Activated naive CD4-positive, alpha-beta T cell treated with anti-CD3 and anti-CD28 coated beads, Interleukin-2, amount 50 U/mL, for 16 hours (primary cell): ENCODE data around the gene ARMC2.
"Not testable (repeated sequence)": the region's sequence is repeated elsewhere in the genome, so short reads cannot be mapped to it uniquely, and the experiment has no call there.

ENCODE experiments used
- DNase-seq: peaks from one replicate; pipeline ENCODE4 v3.0.0-alpha.2; 2020

ARMC2 gene

DNA sequence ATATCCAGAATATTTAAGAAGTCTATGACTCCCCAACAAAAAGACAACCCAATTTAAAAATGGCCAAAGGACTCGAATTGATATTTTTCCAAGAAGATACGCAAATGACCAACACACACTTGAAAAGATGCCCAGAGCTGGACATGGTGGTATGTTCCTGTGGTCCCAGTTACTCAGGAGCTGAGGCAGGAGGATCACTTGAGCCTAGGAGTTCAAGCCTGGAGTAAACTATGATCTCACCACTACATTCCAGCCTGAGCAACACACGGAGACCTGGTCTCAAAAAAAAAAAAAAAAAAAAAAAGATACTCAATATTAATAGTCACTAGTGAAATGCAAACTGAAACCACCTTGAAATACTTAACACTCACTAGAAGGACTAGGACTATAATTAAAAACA is 12.2 kb upstream of the ARMC2 start:
- no peak for DNase-seq

DNA sequence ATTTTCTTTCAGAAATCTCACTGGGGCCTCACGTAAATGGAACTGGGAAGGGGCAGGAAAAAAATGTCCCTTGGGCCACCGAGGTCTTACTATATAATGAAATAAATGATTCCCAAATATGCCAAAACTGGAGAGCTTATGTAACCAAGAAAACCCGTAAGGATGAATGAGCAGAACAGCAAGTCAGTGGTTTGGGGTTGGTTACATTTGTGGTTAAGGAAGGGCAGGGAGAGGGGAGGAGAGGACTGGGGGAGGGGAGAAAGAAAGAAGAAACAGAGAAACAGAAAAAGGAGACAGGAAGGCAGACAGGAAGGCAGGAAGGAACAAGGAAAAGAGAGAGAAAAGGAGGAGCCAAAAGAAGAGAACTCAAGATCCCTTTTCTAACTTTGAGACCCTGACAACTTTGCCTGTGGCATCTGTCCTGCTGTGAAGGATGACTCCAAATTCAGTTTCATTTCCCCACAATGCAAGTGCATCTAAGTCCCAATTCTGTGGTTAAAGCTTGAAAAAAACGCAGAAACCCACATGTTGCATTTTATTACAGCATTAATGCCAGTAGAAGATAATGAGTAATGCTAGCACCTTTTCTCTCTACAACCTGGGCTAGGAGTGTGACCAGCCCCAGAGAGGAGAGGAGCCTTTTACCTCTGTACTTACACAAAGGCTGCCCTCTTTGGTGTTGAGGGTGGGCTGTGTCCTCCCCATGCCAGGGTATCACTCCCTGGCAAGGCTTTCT is 10.8 kb upstream of the ARMC2 start:
- DNase-seq: no peak

DNA sequence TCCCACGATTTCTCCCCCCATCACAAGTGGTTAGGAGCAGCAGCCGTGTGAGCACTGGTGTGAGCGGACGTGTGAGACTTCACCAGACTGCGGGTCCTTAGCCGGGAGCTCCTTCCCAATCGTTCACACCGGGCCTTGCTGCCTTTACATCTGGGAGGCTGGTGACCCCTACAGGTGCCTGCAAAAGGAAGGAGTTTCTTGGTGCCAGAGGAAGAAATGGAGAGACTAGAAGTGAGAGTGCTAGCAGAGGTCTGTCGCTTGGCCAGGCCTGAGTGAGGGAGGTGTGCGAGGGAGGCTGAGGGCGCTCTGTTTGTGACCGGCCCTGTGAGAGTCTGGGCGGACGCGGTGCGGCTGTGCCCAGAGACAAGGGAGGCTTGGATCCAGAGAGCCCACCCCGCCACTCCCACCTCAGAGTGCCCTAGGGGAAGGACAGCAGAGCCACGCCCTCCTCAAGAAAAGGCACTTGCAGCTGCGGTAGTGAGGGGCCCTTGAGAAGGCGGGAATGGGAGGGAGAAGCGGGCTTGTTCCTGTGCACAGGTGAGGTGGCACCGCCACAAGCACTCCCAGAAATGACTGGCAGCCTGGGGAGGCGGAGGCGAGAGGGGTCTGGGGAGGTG is 10.0 kb upstream of the ARMC2 start:
- DNase-seq: no peak

DNA sequence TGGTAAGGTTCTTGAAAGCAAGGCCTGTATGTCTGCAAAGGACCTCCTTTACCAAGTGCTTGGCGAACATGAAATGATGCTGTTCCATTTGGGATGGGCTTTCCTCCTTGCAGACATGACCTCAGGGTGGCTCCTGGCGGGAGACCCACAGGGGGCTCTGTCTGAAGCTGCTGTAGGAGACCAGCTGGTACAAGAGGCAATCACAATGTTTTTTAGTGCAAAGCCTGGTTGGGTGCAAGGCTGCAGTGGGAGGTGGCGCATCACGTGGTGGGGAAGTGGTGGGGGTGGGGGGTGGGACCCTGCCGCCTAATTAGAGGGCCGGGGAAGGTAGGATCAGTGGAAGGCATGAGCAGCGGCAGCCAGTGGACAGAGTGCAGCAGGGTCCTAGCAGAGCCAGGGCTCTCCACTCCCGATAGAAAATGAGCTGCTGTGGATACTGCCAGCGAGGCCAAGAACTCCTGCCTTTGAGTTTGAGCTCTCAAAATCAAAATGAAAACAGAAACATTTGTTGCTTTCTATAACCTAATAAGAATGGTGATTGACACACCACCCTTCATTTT is 9.1 kb upstream of the ARMC2 start:
- no peak for DNase-seq

DNA sequence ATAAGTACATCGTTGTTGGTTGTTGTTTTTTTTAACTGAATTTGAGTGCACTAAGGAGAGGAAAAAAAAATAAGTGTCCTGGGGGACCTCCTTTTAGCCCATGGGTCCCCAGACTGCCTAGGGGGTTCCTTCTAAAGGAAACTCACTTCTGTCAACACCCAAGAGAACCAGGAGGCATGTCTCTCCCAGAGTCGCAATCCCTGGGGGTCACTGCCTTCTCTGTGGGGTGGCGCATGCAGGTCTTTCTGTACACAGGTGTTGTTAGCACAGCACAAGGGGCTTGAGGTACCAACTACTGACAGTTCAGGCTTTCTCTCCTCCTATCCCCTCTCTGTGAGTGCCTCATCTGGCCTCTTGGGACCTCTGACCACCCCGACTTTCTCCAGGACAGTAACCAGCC is 7.3 kb upstream of the ARMC2 start:
- DNase-seq: no peak

DNA sequence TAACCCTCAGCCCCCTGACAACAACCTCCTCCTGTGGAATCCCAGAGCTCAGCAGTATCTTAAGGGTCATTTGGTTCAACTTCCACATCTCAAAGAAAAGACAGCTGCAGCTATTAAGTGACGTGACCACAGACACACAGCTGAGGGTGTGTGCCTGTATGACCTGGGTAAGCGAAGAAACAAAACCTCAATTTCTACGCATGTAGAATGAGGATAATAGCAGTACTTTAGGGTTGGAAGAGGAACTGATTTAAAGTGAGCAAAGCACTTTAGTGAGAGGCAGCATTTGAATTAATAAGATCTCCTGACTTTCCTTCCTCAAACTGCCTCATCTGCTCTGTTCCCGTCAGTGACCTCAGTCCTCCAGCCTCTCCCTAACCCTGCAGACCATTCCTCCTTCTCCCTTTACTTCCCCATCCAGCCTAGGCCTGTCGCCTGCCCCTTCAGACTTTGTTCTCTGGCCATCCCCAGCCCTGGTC is 6.8 kb upstream of the ARMC2 start:
- no peak for DNase-seq

DNA sequence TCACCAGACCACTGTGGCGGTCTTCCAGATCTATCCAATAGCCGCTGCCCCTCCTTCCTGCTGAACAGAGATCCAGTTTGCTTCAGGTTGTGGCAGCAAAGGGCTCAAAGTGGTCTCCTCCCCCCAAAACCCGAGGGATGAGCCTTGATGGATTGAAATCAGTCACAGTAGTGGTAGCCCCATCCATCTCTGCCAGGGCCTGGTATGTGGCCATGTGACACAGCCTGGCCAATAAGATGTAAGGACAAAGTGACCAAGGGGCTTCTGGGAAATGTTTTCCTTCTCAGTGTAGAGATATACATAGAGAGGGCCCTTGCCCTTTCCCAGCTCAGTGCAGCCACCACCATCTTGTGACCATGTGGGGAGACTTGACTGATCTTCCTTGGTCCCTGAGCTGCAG is 4.1 kb upstream of the ARMC2 start:
- DNase-seq: no peak

DNA sequence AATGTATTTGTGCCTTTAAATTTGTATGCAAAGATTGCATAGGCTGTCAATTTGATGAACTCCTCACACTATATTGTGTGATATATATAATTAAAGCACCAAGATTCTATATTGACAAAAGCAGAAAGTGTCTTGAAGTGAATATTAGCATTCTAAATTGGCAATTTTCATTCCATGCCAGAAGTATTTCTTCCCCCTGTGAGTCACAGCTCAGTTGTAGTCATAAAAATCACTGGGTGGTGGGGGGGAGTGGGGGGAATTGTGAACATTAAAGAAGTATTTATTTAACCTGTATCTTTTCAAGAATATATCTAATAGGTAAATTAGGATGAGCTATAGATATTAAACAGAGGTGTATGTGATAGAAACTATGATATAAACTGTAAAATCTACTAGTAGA is 3.1 kb upstream of the ARMC2 start:
- no peak for DNase-seq

DNA sequence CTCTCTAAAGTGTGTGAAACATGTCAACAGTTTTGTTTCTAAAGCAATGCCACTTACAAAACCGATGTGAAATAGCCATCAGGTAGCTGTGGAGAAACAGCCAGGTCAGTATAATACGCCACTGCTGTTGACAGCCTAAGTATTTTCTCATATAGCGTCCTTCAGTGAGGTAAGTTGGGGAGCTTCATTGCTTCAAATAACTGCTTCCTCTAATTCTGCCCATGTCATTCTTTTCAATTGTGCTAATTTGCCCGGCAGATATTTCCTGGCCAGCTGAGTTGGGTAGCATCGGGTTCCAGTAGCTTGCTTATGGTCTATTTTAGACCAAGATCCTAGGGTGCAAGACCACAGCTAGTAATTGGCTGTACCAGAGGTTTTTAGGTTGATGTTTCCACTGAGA is 2.1 kb upstream of the ARMC2 start:
- no peak for DNase-seq

DNA sequence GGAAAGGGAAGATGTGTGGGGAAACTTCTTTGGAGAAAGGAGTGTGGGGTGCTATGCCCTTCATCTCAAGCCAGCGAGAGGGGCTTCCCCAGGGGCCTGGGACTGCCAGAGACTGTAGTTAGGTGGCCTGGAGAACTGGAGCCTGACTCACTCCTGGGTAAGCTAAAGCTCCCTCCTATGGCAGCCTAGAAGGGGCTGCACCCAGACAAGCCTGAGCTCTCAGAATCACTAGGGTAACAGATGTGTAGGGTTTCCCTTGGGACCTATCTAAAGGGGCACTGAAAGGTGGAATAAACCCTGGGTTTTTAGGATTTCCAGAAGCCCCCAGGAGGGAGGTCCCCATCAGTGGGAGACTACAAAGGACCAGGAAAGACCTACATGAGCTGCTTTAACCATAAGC is 1.6 kb upstream of the ARMC2 start:
- DNase-seq: no peak

DNA sequence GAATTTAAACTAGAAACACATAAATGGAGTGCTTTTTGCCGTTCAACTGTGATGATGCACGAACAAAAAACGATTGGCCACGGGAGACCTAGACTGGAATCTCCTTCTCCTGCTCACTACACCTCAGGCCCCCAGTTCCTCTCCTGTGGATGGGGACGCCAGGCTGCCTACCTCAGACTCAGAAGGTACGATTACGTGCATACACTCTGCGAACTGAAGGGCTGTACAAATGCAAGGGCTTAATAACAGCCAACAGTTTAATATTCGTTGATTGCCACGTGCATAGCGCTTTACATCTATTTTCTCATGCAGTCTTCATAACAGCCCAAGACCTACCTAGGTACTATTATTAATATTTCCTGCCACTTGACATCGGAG is 495 bp upstream of the ARMC2 start:
- no peak for DNase-seq

DNA sequence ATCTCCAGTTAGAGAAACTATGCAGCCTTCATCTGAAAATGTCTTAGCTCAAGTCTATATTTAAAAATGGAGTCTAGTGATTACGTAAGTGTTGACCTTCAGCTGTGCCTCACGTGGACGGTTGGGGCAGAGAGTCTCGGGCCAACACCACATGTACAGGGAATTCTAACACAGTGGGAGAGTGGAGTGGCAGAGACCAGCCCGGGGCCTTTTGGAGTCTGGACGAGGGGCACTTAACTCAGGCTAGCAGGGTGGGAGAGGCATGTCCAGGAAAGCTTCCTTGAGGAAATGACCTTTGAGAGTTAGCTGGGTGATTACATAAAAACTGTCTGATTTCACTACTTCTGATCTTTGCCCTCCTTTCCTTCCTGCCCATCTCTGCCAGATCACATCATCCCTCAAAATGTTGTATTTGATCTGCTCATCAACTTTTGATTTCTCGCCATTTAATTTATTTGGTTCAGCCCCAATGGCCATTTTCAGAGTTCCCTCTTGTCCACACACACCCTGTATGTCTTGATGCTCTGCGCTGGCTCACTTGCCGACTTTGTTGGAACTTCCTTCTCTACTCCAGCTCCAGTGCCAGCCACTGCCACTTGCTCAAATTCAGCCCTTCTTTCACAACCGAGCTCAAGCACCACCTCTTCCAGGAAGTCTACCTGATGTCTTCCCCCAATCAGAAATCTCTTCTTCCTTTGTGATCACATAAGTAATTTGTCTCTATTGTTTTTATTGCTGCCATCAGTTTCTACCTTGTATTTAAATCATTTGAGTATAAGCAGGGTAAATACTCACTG is 2.6 kb downstream of the ARMC2 start:
- no peak for DNase-seq

DNA sequence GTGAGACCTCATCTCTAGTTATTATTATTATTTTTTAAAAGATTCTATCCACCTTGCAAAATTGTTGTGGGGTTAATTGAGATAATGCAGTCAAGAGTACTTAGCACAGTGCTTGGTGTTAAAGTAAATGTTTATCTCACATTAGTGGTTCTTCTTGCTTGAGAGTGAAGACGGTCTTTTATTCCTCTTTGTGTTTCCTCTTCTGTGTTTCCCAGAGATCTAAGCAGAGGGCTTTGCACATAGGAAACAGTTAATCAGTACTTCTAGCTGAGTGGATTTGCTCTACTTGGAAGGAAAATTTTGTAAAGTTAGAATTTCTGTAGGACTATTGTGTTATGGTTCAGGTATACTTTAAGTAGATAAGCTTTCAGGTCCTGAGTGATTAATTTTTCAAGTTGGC is 3.5 kb downstream of the ARMC2 start:
- no peak for DNase-seq

DNA sequence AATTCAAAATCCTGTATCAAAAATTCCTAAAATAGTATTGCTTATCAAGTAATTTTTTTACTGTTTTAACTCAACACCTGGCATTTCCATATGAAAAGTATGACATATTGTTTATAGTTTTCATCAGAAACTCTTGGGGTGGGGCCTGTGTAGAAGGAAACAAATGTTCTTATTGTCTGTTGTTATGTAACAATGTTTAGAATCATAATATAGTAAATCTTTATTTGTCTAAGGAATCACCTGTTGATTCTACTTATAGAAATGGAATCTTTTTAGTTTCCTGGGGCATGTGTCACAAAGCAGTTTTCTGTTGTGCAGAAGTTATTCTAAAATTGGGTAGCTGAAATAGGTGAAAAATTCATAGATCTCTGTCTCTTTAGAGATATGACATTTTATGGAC is 4.9 kb downstream of the ARMC2 start:
- no peak for DNase-seq

DNA sequence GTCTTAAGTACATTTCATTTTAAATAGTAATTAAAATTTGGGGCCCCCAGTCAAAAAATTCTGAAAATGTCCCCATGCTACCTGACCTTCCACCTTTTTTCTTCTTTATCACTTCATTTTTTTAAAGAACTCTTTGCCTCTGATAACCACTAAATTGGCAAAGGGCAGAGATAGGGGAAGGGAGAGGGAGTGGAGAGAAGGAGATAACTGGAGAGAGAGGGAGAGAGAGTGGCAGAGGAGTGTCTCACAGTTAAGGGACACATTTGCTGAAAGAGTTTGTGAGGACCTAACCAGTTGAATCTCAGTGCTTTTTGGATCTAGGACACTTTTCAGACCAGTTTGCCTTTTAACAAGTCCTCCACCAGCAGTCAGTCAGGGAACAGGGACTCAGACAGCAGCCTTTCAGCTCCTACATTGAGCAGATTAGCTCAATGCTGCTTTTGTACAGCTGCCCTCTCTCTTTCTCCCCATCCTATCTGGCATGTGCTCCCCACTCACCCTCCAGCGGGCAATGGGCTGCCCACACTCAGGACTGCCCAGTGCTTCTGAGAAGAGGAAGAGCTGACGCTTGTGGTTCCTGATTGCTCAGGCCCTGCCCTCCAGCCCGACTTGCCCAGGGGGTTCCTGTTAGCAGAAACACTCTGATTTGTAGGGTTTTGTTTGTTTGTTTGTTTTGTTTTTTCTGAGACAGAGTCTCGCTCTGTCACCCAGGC is 14.4 kb downstream of the ARMC2 start:
- DNase-seq: no peak

DNA sequence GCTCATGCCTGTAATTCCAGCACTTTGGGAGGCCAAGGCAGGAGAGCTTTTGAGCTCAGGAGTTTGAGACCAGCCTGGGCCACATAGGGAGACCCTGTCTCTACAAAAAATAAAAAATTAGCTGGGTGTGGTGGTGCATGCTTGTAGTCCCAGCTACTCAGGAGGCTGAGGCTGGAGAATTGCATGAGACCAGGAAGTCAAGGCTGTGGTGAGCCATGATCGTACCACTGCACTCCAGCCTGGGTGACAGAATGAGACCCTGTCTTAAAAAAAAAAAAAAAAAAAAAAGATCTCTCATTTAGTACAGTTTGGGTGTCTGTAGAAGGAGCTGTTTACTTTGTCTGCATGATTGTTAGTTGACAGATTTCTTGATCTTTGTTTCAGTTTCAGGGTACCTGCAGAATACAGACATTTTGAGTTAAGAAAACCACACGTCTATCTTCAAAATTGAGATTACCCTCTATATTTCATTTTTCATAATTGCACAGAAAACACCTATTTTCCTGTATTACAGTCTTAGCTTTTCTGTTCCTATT is 17.6 kb downstream of the ARMC2 start:
- not testable (repeated sequence) for DNase-seq

DNA sequence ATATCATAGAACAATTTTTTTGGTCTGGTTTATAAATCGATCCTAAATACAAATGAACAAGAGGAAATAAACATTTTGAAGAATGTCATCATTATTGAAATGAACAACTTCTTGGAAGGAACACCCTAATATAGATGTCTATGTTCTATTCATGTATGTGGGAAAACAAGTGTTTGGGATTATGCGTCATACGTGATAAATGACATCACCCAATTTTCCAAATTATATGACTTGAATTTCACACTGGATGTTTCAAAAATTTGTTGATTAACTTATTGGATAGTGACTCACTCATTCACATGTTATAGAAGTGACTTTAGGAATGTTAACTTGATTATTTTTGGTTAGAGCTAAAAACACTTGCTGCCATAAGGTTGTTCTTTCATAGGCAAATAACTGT is 18.6 kb downstream of the ARMC2 start:
- DNase-seq: no peak

DNA sequence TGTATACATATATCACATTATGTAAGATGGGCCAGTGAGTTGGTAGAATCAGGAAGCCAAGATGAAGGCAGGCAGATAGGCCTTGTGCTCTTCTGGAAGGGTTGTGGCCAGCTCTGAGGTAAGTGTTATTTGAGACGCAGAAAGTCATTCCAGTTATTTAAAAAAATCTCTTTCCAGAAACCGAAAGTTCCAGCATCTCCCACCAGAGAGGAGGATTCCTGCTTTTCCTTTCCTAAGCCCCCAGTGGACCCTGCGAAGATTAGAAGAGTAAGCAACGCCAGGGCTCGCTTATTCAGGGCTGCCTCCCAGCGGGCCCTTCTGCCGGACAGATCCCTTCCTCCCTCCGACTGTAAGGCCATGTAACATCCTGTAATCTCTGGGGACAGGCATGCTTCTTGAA is 20.4 kb downstream of the ARMC2 start:
- no peak for DNase-seq

DNA sequence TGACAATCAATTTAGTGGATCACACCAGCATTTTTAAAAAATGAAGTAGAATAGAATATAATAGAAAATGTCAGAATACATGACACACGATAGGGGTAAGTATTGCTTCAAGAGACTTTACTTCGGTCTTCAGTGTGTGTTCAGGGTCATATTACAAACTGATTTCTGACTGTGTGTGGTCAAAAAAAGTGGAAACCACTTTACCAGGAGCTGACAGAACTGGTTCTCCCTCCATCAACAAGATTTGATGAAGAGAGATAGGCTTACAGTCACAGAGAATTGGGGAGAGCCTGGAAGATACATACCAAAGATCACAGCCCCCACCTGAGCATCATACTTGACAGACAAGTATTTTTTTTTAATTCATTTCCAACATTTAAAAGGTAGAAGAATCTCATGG is 21.7 kb downstream of the ARMC2 start:
- DNase-seq: no peak

DNA sequence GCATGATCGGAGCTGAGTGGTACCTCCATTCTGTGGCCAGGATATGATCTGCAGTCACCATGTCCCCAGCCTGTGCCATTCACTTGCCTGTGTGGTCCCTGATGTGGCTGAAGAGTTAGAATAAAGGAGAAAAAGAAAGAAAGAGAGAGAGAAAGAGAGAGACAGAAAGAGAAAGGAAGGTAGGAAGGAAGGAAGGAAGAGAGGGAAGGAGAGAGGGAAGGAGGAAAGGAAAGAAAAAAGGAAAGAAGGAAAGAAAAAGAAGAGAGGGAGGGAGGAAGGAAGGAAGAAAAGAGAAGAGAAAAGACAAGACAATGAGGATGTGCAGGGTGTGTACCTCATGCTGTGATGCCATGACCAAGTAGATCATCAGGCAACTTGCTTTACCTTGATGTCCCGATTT is 22.1 kb downstream of the ARMC2 start:
- DNase-seq: no peak

DNA sequence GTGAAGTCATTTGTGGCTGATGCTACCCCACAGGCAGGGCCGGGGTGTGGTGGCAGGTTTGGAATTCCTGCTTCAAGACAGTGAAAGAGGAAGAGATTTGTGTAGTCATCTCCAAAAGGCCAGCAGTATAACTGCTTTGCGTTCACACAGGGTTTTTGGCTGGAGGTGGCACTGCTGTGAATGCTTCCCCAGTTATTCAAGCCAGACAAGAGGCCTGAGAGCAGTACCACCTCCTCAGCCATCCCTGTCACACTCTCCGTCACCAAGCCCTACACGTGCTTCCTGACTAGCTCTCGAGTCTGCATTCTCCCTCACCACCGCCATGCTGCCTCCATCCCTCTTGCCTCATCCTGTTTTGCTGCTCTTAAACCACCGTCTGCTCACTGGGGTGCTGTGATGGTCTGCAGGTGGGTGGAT is 23.9 kb downstream of the ARMC2 start:
- no peak for DNase-seq

DNA sequence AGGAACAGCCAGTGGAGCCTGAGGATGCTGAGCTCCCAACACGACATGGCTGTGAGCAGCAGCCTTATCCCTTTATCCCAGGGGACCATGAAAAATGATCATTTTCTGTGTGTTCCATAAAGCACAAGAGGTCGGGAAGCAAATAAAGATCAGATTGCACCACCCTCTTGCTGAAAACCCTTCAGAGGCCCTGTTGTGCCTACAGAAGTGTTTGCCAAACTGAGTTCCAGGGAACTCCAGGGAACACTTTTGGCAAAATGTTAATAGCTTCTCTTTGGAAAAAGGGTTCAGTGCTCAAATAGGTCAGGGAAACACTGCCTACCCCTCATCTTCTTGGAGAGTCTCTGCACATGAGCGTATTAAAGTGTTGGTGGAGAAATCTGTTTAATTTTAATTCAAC is 24.4 kb downstream of the ARMC2 start:
- no peak for DNase-seq

DNA sequence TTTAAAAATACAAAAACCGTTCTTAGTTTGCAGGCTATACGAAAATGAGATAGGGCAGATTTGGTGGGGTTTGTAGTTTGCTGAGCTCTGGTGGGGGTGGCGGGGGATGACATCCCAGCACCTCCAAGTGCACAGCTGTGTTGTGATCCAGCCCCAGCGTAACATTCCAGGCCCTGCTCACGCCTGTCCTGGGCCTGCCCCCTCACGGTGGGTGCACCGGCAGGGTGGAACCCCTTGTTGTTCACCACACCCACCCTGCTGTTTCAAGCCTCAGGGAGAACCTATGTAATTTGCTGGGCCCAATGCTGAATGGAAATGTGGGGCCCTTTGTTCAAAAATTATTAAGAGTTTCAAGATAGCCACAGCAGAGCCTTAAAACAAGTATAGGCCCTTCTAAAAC is 25.0 kb downstream of the ARMC2 start:
- DNase-seq: no peak
